Karpas-422 (cell line): ENCODE results near the gene GCLC. TPM values are rescaled to one million over a fixed set of nuclear protein-coding genes. Genes with fewer than 3 reads are reported as not detected.

ENCODE experiments used
- DNase-seq: peaks from one replicate; pipeline ENCODE4 v3.0.0-alpha.2; 2015
- H2AFZ ChIP-seq: fragments of 200-600 bp; sonication (generic); 2 replicates; pipeline ENCODE4 v1.6.1; 2014; ENCODE audit warnings: antibody characterized with exemption, low read length, mixed read lengths
- H3K27ac ChIP-seq: fragments of 200-600 bp; sonication (generic); 2 replicates; pipeline ENCODE4 v1.5.1; 2014; ENCODE audit warnings: mild to moderate bottlenecking, low read length, moderate library complexity
- H3K27me3 ChIP-seq: fragments of 200-600 bp; sonication (generic); 2 replicates; pipeline ENCODE4 v1.6.1; 2014; ENCODE audit warnings: low read length, mixed read lengths
- H3K36me3 ChIP-seq: fragments of 200-600 bp; sonication (generic); 2 replicates; pipeline ENCODE4 v1.6.1; 2014; ENCODE audit warnings: low read length, mixed read lengths; ENCODE audit not compliant: insufficient read depth
- H3K4me1 ChIP-seq: fragments of 200-600 bp; sonication (generic); 2 replicates; pipeline ENCODE4 v1.6.1; 2014; ENCODE audit warnings: mild to moderate bottlenecking, low read length, mixed read lengths
- H3K4me2 ChIP-seq: fragments of 200-600 bp; sonication (generic); 2 replicates; pipeline ENCODE4 v1.6.1; 2014; ENCODE audit warnings: low read length, low read depth, mild to moderate bottlenecking; ENCODE audit not compliant: poor library complexity, severe bottlenecking
- H3K4me3 ChIP-seq: fragments of 200-600 bp; sonication (generic); 2 replicates; pipeline ENCODE4 v1.5.1; 2014; ENCODE audit warnings: mild to moderate bottlenecking, antibody characterized with exemption, low read length, mixed read lengths
- H3K79me2 ChIP-seq: fragments of 200-600 bp; sonication (generic); 2 replicates; pipeline ENCODE4 v1.6.1; 2014; ENCODE audit warnings: mild to moderate bottlenecking, low read length, mixed read lengths
- H3K9ac ChIP-seq: fragments of 200-600 bp; sonication (generic); 2 replicates; pipeline ENCODE4 v1.6.0; 2014; ENCODE audit warnings: low read length
- H3K9me2 ChIP-seq: fragments of 200-600 bp; sonication (generic), shearing (Covaris generic); replicated peaks from 2 replicates; pipeline ENCODE4 v1.6.0; 2014; ENCODE audit warnings: mild to moderate bottlenecking, low read length, moderate library complexity; ENCODE audit not compliant: insufficient read depth
- H3K9me3 ChIP-seq: fragments of 300-700, 200-600 bp; sonication (generic); 2 replicates; pipeline ENCODE4 v1.6.1; 2014; ENCODE audit warnings: low read length, mixed read lengths
- H4K20me1 ChIP-seq: fragments of 200-600 bp; sonication (generic); 2 replicates; pipeline ENCODE4 v1.6.1; 2014; ENCODE audit warnings: mild to moderate bottlenecking, antibody characterized with exemption, low read length, low read depth; ENCODE audit not compliant: insufficient read depth
- total RNA-seq: library from RNA; depleted of rRNA; stranded (reverse); fragments of >200 nt; shearing (Covaris generic); gene quantifications from 2 replicates; pipeline ENCODE4 v1.2.3, GENCODE V29; 2014; ENCODE audit warnings: low replicate concordance

Gene GCLC
- total RNA-seq, 1 experiment from 2014 or later: 11.6 TPM

DNA sequence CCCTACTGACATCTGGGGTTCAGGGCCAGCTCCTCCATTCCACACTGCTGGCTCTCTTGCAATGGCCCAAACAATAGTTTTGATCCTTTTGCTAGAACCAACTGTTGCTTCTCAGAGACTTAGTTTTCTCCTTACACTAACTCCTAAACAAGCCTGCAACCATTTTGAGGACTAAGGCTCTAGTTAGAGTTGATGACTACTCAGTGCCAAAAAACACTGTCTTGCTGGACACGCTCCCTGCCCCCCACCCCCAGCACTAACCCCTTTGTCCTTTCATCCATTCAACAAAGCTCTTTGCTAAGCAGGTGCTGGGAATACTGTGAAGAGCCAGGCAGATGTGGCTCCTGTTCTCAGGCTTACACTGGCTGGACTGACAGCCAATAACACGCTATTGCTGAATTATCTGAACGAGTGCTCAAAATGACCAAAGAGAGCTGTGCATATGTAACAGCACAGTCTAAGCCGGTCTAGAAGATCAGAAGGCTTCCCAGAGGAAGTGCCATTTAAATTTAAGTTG lies 17.6 kb downstream of the GCLC start:
- Histone ChIP-seq H3K9me3 (no peaks in the 10 kb centered on the region), H3K27ac (no peak overlapping the region), H2AFZ (no peak overlapping the region), H3K36me3 (no peaks in the 10 kb centered on the region), H3K9me2 (no peaks in the 10 kb centered on the region), H4K20me1 (peaks cover 34% of the 10 kb centered on the region), H3K4me1 (no peaks in the 10 kb centered on the region), H3K4me2 (no peak overlapping the region), H3K9ac (no peak overlapping the region), H3K79me2 (no peaks in the 10 kb centered on the region), H3K4me3 (no peak overlapping the region), H3K27me3 (no peaks in the 10 kb centered on the region)
- DNase-seq: no peak

DNA sequence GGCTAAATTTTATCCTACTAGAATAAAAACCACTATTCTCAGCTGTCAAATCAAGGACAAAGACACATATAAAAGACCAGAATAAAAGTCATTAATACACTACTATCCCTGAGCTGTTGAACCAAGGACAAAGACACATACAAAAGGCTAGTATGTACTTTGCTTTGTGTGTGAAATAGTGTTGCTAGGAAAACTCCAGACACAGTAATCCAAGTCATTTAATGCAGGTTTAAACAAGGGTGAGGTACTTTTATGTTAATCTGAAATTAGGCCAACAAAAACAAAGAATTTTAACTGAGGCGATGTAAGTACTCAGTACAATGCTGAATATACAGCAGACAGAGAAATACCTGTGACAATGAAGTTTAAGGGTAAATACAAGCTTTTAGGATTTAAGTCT lies 18.9 kb downstream of the GCLC start:
- H3K4me2 ChIP-seq: no peak overlapping the region
- no peak overlapping the region for H3K9ac ChIP-seq
- H3K4me1 ChIP-seq: no peaks in the 10 kb centered on the region
- peaks cover 26% of the 10 kb centered on the region for H4K20me1 ChIP-seq
- H3K79me2 ChIP-seq: no peaks in the 10 kb centered on the region
- H3K9me3 ChIP-seq: no peaks in the 10 kb centered on the region
- no peak for DNase-seq
- H3K36me3 ChIP-seq: no peaks in the 10 kb centered on the region
- no peak overlapping the region for H3K27ac ChIP-seq
- H3K9me2 ChIP-seq: no peaks in the 10 kb centered on the region
- H3K27me3 ChIP-seq: no peaks in the 10 kb centered on the region
- H2AFZ ChIP-seq: no peak overlapping the region
- no peak overlapping the region for H3K4me3 ChIP-seq

- no peak for DNase-seq
- Histone ChIP-seq H3K4me1 (no peaks in the 10 kb centered on the region), H3K4me2 (no peak overlapping the region), H2AFZ (no peak overlapping the region), H3K79me2 (no peaks in the 10 kb centered on the region), H4K20me1 (peaks cover 13% of the 10 kb centered on the region; the same call in 1 of the 2 replicates), H3K9ac (no peak overlapping the region), H3K36me3 (no peaks in the 10 kb centered on the region), H3K9me3 (no peaks in the 10 kb centered on the region), H3K27ac (no peak overlapping the region), H3K9me2 (no peaks in the 10 kb centered on the region), H3K27me3 (no peaks in the 10 kb centered on the region), H3K4me3 (no peak overlapping the region)
These were observed 20.5 kb downstream of the GCLC start for GRCh38 chr6:53524455-53524815.

DNA sequence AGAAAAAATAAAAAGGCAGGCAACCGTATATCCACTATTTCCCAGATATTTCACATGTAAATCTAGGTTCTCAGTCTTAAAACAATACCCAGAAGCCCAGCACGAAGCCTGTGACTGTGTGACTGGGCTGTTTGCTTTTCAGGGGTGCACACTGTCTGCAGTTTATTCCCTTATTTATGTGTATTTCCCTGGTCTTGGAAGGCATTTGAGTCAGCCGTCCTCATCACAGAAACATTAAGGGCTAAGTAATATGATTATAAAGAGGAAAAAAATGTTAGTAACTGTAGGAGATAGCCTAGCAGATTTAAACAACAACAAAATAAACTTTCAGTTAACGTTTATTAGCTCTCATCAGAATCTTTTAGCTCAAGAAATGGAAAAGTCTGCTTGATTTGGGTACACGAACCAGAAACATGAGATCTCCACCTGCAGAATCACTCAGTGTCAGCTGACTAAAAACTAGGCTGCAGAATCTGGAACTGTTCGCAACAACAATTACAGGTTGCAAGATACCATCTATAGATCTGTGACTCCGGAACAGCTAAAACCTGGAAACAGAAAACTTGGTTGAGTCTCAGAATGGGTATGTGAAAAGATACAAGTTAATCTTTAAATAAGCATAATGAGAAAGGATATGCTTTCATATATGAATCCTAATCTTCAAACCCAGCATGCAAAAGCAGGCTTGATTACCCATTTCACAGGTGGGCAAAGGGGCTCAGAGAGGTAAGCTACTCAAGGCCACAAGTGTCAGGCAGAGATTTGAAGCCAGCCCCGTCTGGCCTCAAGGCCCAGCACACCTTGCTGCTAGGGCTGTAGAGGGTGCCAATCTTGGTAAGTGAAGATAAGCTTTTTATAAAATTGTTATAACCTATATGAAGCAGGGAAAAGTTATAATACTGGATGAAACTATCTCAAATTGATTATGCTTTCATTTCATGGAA lies 21.1 kb downstream of the GCLC start:
- no peak for DNase-seq

DNA sequence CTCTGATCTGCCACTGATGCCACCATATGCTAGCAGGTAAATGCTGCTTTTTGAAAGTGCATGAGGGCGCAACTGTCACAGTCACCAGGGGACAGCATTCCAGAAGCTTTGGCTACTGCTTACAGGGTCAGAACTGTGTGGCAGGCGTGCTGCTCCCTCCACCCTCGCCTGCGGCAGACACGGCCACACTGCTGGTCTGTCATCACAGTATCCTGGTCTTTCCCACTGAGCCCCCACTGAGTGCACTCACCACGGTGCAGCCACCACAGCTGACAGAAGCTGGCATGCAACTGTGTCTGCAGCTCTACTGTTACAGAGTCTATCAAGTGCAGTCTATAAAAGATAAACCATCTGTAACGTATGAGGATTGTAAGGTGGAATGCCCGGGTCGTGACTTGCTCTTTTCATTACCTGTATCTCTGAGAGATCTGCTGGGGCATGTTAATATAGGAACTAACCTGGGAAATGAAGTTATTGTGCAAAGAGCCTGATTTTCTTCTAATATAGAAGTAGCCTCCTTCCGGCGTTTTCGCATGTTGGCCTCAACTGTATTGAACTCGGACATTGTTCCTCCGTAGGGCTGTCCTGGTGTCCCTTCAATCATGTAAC lies 24.5 kb downstream of the GCLC start:
- Histone ChIP-seq H4K20me1 (no peaks in the 10 kb centered on the region), H2AFZ (no peak overlapping the region), H3K9me3 (no peaks in the 10 kb centered on the region), H3K4me3 (no peak overlapping the region), H3K27me3 (no peaks in the 10 kb centered on the region), H3K36me3 (no peaks in the 10 kb centered on the region), H3K4me1 (no peaks in the 10 kb centered on the region), H3K4me2 (no peak overlapping the region), H3K79me2 (no peaks in the 10 kb centered on the region), H3K27ac (no peak overlapping the region), H3K9me2 (no peaks in the 10 kb centered on the region), H3K9ac (no peak overlapping the region)
- no peak for DNase-seq

More for the DNA sequence above, 21.1 kb downstream of the GCLC start:
- no peak overlapping the region for H3K4me3 ChIP-seq
- H3K36me3 ChIP-seq: no peaks in the 10 kb centered on the region
- H3K9me3 ChIP-seq: no peaks in the 10 kb centered on the region
- H3K79me2 ChIP-seq: no peaks in the 10 kb centered on the region
- peaks cover 12% of the 10 kb centered on the region; the same call in 1 of the 2 replicates for H4K20me1 ChIP-seq
- H3K27ac ChIP-seq: no peak overlapping the region
- no peaks in the 10 kb centered on the region for H3K9me2 ChIP-seq
- H3K4me2 ChIP-seq: no peak overlapping the region
- H3K9ac ChIP-seq: no peak overlapping the region
- no peak overlapping the region for H2AFZ ChIP-seq
- no peaks in the 10 kb centered on the region for H3K27me3 ChIP-seq
- no peaks in the 10 kb centered on the region for H3K4me1 ChIP-seq

GRCh38 chr6:53518862-53519261 lies 26.0 kb downstream of the GCLC start:
- H3K9ac ChIP-seq: no peak overlapping the region
- H3K79me2 ChIP-seq: no peaks in the 10 kb centered on the region
- no peaks in the 10 kb centered on the region for H3K36me3 ChIP-seq
- H2AFZ ChIP-seq: no peak overlapping the region
- no peaks in the 10 kb centered on the region for H3K27me3 ChIP-seq
- no peak overlapping the region for H3K4me3 ChIP-seq
- H3K27ac ChIP-seq: no peak overlapping the region
- no peaks in the 10 kb centered on the region for H4K20me1 ChIP-seq
- no peaks in the 10 kb centered on the region for H3K4me1 ChIP-seq
- H3K9me2 ChIP-seq: no peaks in the 10 kb centered on the region
- no peak overlapping the region for H3K4me2 ChIP-seq
- no peak for DNase-seq
- no peaks in the 10 kb centered on the region for H3K9me3 ChIP-seq

DNA sequence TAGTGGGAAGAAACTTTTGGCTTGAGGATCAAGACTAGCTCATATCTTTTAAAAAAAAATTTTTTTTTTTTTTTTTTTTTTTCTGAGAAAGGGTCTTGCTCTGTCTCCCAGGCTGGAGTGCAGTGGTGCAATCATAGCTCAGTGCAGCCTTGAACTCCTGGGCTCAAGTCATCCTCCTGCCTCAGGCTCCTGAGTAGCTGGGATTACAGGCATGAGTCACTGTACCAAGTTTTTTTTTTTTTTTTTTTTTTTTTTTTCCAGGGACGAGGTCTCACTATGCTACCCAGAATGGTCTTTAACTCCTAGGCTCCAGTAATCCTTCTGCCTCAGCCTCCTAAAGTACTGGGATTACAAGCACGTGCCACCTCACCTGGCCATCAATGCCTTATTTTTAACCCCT lies 27.9 kb downstream of the GCLC start:
- Histone ChIP-seq H3K9me2 (no peaks in the 10 kb centered on the region), H3K4me2 (no peak overlapping the region), H3K9ac (no peak overlapping the region), H3K36me3 (no peaks in the 10 kb centered on the region), H3K4me1 (no peaks in the 10 kb centered on the region), H2AFZ (no peak overlapping the region), H3K79me2 (no peaks in the 10 kb centered on the region), H3K9me3 (no peaks in the 10 kb centered on the region), H3K27ac (no peak overlapping the region), H4K20me1 (no peaks in the 10 kb centered on the region), H3K4me3 (no peak overlapping the region), H3K27me3 (no peaks in the 10 kb centered on the region)
- DNase-seq: no peak

DNA sequence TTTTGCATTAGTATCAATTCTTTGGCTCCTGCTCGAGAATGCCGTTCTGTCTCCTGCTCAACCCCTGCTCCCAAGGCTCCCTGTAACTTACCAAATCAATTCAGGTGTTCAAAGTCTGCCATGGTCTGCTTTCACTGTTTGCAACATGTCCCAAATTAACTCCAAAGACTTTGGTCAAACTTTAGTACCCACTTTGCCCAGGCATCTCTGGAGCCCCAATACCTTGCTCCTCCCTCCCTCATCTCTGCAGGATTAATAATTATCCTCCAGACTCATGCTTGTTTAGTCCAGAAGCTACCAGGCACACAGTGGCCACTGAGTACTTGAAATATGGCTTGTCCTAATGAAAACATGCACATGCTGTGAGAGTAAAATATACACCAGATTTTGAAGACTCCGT lies 30.2 kb downstream of the GCLC start:
- no peaks in the 10 kb centered on the region for H3K4me1 ChIP-seq
- H3K9me2 ChIP-seq: no peaks in the 10 kb centered on the region
- H3K36me3 ChIP-seq: no peaks in the 10 kb centered on the region
- no peak overlapping the region for H3K27ac ChIP-seq
- H3K4me3 ChIP-seq: no peak overlapping the region
- no peak overlapping the region for H2AFZ ChIP-seq
- no peak overlapping the region for H3K9ac ChIP-seq
- DNase-seq: no peak
- no peaks in the 10 kb centered on the region for H3K27me3 ChIP-seq
- H3K4me2 ChIP-seq: no peak overlapping the region
- no peaks in the 10 kb centered on the region for H3K9me3 ChIP-seq
- H4K20me1 ChIP-seq: no peaks in the 10 kb centered on the region
- H3K79me2 ChIP-seq: no peaks in the 10 kb centered on the region
